HepG2 (cell line): ENCODE data around the gene FOSB. TPM values are rescaled to one million over a fixed set of nuclear protein-coding genes. Genes with fewer than 3 reads are reported as not detected.

Experiments
- AGO2 ChIP-seq: fragments of 200-400 bp; formaldehyde crosslinking; optimal IDR thresholded peaks from 2 replicates; pipeline ENCODE3; 2017; ENCODE audit warnings: mild to moderate bottlenecking, low read depth, low read length, moderate library complexity
- FOSL2 ChIP-seq: sonication (generic); formaldehyde crosslinking; IDR thresholded peaks from 2 replicates; pipeline ENCODE4 v1.4.0; 2020; ENCODE audit warnings: missing genetic modification reagents
- IRF2 ChIP-seq: IDR thresholded peaks from 2 replicates; pipeline ENCODE4 v1.6.1; 2018; ENCODE audit warnings: missing genetic modification reagents, missing compliant biosample characterization
- KLF12 ChIP-seq: sonication (generic); formaldehyde crosslinking; IDR thresholded peaks from 2 replicates; pipeline ENCODE4 v1.4.0; 2020; ENCODE audit warnings: missing genetic modification reagents, borderline replicate concordance
- PHF8 ChIP-seq: sonication (generic); formaldehyde crosslinking; IDR thresholded peaks from 2 replicates; pipeline ENCODE4 v1.5.0; 2020; ENCODE audit warnings: missing genetic modification reagents
- ZFX ChIP-seq: sonication (generic); formaldehyde crosslinking; IDR thresholded peaks from 2 replicates; pipeline ENCODE4 v1.4.0; 2020; ENCODE audit warnings: mild to moderate bottlenecking, low read depth, missing genetic modification reagents, moderate library complexity
- ZNF510 ChIP-seq: sonication (generic); formaldehyde crosslinking; IDR thresholded peaks from 2 replicates; pipeline ENCODE4 v1.4.0; 2020; ENCODE audit warnings: low read depth, mild to moderate bottlenecking, missing genetic modification reagents
- ZNF768 ChIP-seq: sonication (generic); formaldehyde crosslinking; IDR thresholded peaks from 2 replicates; pipeline ENCODE4 v1.4.0; 2020; ENCODE audit warnings: missing genetic modification reagents
- polyA plus RNA-seq, 8 experiments: library from polyadenylated mRNA; depleted of rRNA in 3 of 8; stranded (reverse) in 7 of 8; unstranded in 1 of 8; fragments of >200 nt; fragmentation: Illumina TruSeq in 4 of 8; extraction: Trizol in 4 of 8; gene quantifications; 2 replicates each; pipeline versions ENCODE4 v1.2.1 to v1.2.3, GENCODE V29; 2011 to 2016; ENCODE audit warnings: low read depth in 4 of 8, missing spikeins in 1 of 8, mixed read lengths in 1 of 8; ENCODE audit not compliant: insufficient read depth in 1 of 8
- total RNA-seq, 5 experiments: library from RNA; depleted of rRNA; stranded (reverse); fragments of >200 nt; fragmentation: Illumina TruSeq; extraction: Trizol; gene quantifications; 2 replicates each; pipeline ENCODE4 v1.2.3, GENCODE V29; 2016; ENCODE audit warnings: low read depth in 1 of 5
- TF ChIP-seq, protein P1 (sequence below): sonication (generic); formaldehyde crosslinking; IDR thresholded peaks from 2 replicates; pipeline ENCODE4 v1.4.0; 2020; ENCODE audit warnings: missing genetic modification reagents
- TF ChIP-seq, protein P2 (sequence below): sonication (generic); formaldehyde crosslinking; IDR thresholded peaks from 2 replicates; pipeline ENCODE4 v1.5.1; 2020; ENCODE audit warnings: mild to moderate bottlenecking, missing genetic modification reagents, moderate library complexity
- TF ChIP-seq, protein P3 (sequence below): sonication (generic); formaldehyde crosslinking; IDR thresholded peaks from 2 replicates; pipeline ENCODE4 v1.9.0; 2022; ENCODE audit warnings: missing genetic modification reagents, mild to moderate bottlenecking, borderline replicate concordance
- TF ChIP-seq, protein P4 (sequence below): sonication (generic); formaldehyde crosslinking; IDR thresholded peaks from 2 replicates; pipeline ENCODE4 v1.4.0; 2020; ENCODE audit warnings: missing genetic modification reagents, low read depth, mild to moderate bottlenecking, borderline replicate concordance
- TF ChIP-seq, protein P5 (sequence below): sonication (generic); formaldehyde crosslinking; IDR thresholded peaks from 2 replicates; pipeline ENCODE4 v1.4.0; 2020; ENCODE audit warnings: missing genetic modification reagents, borderline replicate concordance

FOSB gene
- total and polyA plus RNA-seq, 2 of the 13 experiments (the other 11 are each of a cell fraction or from before 2014, with no cell fraction given) = 2.8 to 6.0 TPM

DNA sequence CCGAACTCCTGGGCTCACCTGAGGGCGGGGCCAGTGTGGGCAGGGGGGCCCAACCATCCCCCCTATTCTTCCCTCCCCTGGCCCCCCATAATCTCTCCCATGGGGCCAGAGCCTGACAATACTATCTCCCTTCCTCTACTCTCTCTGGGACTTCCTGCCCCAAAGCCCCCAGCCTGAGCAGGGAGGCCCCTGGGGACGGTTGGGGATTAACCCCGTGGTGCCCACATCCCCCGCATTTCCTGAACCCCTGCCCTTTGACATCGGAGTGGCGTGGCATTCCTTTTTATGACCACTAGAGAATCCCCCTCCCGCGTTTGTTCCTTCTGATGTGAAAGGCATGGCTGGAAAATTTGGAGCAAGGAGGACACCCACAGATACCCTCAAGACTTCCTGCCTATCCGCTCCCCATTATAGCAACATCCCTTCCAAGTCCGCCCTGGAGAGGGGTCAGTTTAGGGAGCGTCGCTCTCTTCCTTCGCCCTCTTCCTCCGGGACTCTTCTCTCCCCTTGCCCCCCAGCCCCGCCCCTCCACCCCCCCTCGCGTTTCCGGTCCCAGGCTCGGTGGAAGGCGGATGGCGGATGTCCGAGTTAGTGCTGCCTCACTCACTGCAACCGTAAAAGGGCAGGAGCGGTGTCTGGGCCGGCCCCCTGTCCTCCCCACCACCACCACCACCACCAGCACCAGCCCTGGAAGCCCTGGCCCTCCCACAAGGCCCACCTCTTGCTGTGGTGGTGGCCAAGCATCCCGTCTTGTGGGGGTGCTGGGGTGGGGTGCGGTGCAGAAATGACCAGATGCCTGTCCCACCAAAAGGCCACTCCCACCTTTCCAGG is 41.3 kb downstream of the FOSB start (continued):
- no peak for TF ChIP-seq KLF12
- TF ChIP-seq, protein P1, sequence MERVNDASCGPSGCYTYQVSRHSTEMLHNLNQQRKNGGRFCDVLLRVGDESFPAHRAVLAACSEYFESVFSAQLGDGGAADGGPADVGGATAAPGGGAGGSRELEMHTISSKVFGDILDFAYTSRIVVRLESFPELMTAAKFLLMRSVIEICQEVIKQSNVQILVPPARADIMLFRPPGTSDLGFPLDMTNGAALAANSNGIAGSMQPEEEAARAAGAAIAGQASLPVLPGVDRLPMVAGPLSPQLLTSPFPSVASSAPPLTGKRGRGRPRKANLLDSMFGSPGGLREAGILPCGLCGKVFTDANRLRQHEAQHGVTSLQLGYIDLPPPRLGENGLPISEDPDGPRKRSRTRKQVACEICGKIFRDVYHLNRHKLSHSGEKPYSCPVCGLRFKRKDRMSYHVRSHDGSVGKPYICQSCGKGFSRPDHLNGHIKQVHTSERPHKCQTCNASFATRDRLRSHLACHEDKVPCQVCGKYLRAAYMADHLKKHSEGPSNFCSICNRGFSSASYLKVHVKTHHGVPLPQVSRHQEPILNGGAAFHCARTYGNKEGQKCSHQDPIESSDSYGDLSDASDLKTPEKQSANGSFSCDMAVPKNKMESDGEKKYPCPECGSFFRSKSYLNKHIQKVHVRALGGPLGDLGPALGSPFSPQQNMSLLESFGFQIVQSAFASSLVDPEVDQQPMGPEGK (CRISPR knock-in tag) = peak; percentile 76
- TF ChIP-seq ZNF768 (CRISPR knock-in tag) = peak; percentile 40; the same call in 1 of the 2 replicates
- 0 out of 2 replicates have a peak, but pooled peaks have one; percentile 39 for TF ChIP-seq PHF8
- TF ChIP-seq, protein P2, sequence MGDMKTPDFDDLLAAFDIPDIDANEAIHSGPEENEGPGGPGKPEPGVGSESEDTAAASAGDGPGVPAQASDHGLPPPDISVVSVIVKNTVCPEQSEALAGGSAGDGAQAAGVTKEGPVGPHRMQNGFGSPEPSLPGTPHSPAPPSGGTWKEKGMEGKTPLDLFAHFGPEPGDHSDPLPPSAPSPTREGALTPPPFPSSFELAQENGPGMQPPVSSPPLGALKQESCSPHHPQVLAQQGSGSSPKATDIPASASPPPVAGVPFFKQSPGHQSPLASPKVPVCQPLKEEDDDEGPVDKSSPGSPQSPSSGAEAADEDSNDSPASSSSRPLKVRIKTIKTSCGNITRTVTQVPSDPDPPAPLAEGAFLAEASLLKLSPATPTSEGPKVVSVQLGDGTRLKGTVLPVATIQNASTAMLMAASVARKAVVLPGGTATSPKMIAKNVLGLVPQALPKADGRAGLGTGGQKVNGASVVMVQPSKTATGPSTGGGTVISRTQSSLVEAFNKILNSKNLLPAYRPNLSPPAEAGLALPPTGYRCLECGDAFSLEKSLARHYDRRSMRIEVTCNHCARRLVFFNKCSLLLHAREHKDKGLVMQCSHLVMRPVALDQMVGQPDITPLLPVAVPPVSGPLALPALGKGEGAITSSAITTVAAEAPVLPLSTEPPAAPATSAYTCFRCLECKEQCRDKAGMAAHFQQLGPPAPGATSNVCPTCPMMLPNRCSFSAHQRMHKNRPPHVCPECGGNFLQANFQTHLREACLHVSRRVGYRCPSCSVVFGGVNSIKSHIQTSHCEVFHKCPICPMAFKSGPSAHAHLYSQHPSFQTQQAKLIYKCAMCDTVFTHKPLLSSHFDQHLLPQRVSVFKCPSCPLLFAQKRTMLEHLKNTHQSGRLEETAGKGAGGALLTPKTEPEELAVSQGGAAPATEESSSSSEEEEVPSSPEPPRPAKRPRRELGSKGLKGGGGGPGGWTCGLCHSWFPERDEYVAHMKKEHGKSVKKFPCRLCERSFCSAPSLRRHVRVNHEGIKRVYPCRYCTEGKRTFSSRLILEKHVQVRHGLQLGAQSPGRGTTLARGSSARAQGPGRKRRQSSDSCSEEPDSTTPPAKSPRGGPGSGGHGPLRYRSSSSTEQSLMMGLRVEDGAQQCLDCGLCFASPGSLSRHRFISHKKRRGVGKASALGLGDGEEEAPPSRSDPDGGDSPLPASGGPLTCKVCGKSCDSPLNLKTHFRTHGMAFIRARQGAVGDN (CRISPR knock-in tag) = peak; percentile 75
- peak; percentile 71 for TF ChIP-seq AGO2
- TF ChIP-seq, protein P3, sequence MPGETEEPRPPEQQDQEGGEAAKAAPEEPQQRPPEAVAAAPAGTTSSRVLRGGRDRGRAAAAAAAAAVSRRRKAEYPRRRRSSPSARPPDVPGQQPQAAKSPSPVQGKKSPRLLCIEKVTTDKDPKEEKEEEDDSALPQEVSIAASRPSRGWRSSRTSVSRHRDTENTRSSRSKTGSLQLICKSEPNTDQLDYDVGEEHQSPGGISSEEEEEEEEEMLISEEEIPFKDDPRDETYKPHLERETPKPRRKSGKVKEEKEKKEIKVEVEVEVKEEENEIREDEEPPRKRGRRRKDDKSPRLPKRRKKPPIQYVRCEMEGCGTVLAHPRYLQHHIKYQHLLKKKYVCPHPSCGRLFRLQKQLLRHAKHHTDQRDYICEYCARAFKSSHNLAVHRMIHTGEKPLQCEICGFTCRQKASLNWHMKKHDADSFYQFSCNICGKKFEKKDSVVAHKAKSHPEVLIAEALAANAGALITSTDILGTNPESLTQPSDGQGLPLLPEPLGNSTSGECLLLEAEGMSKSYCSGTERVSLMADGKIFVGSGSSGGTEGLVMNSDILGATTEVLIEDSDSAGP (CRISPR knock-in tag) = 0 out of 2 replicates have a peak, but pooled peaks have one; percentile 63
- TF ChIP-seq, protein P4, sequence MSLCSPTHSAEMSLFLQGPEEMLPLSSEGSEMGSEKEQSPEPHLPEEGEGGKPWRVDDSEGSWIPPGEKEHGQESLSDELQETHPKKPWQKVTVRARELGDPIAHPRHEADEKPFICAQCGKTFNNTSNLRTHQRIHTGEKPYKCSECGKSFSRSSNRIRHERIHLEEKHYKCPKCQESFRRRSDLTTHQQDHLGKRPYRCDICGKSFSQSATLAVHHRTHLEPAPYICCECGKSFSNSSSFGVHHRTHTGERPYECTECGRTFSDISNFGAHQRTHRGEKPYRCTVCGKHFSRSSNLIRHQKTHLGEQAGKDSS (CRISPR knock-in tag) = 0 out of 2 replicates have a peak, but pooled peaks have one; percentile 30
- 0 out of 2 replicates have a peak, but pooled peaks have one; percentile 2 for TF ChIP-seq IRF2
- TF ChIP-seq ZFX (CRISPR knock-in tag) = peak; percentile 53
- TF ChIP-seq FOSL2 (CRISPR knock-in tag) = peak; percentile 6; the same call in 1 of the 2 replicates
- TF ChIP-seq ZNF510 = 0 out of 2 replicates have a peak, but pooled peaks have one; percentile 38
- TF ChIP-seq, protein P5, sequence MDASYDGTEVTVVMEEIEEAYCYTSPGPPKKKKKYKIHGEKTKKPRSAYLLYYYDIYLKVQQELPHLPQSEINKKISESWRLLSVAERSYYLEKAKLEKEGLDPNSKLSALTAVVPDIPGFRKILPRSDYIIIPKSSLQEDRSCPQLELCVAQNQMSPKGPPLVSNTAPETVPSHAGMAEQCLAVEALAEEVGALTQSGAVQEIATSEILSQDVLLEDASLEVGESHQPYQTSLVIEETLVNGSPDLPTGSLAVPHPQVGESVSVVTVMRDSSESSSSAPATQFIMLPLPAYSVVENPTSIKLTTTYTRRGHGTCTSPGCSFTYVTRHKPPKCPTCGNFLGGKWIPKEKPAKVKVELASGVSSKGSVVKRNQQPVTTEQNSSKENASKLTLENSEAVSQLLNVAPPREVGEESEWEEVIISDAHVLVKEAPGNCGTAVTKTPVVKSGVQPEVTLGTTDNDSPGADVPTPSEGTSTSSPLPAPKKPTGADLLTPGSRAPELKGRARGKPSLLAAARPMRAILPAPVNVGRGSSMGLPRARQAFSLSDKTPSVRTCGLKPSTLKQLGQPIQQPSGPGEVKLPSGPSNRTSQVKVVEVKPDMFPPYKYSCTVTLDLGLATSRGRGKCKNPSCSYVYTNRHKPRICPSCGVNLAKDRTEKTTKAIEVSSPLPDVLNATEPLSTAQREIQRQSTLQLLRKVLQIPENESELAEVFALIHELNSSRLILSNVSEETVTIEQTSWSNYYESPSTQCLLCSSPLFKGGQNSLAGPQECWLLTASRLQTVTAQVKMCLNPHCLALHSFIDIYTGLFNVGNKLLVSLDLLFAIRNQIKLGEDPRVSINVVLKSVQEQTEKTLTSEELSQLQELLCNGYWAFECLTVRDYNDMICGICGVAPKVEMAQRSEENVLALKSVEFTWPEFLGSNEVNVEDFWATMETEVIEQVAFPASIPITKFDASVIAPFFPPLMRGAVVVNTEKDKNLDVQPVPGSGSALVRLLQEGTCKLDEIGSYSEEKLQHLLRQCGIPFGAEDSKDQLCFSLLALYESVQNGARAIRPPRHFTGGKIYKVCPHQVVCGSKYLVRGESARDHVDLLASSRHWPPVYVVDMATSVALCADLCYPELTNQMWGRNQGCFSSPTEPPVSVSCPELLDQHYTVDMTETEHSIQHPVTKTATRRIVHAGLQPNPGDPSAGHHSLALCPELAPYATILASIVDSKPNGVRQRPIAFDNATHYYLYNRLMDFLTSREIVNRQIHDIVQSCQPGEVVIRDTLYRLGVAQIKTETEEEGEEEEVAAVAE (CRISPR knock-in tag) = 0 out of 2 replicates have a peak, but pooled peaks have one; percentile 6
